H9 (cell line): ENCODE results near the gene SEMA6A. TPM values are rescaled to one million over a fixed set of nuclear protein-coding genes. Genes with fewer than 3 reads are reported as not detected.

ENCODE experiments used
- DNase-seq: peaks from one replicate; pipeline ENCODE4 v3.0.0-alpha.2; 2017
- H2AFZ ChIP-seq: one replicate; pipeline ENCODE4 v1.6.1; 2013; ENCODE audit warnings: mild to moderate bottlenecking, low read length, control low read depth, moderate library complexity
- H2AK5ac ChIP-seq: 2 replicates; pipeline ENCODE4 v1.6.1; 2013; ENCODE audit warnings: low read length, control low read depth, mixed read lengths; ENCODE audit not compliant: insufficient read length
- H2BK120ac ChIP-seq: one replicate; pipeline ENCODE4 v1.6.1; 2013; ENCODE audit warnings: low read depth, mild to moderate bottlenecking, low read length, control low read depth, inconsistent platforms; ENCODE audit not compliant: poor library complexity, severe bottlenecking
- H2BK12ac ChIP-seq: 2 replicates; pipeline ENCODE4 v1.6.1; 2013; ENCODE audit warnings: low read length, control low read depth, mixed read lengths, low read depth; ENCODE audit not compliant: insufficient read length
- H2BK15ac ChIP-seq: 2 replicates; pipeline ENCODE4 v1.6.1; 2013; ENCODE audit warnings: low read depth, low read length, control low read depth
- H2BK20ac ChIP-seq: one replicate; pipeline ENCODE4 v1.6.1; 2013; ENCODE audit warnings: low read depth, mild to moderate bottlenecking, low read length, control low read depth, inconsistent platforms; ENCODE audit not compliant: poor library complexity, severe bottlenecking
- H2BK5ac ChIP-seq: 2 replicates; pipeline ENCODE4 v1.6.1; 2013; ENCODE audit warnings: low read length, control low read depth, mixed read lengths; ENCODE audit not compliant: insufficient read length
- H3K14ac ChIP-seq: 2 replicates; pipeline ENCODE4 v1.6.1; 2013; ENCODE audit warnings: low read length, control low read depth; ENCODE audit not compliant: insufficient read depth
- H3K18ac ChIP-seq: 2 replicates; pipeline ENCODE4 v1.6.1; 2013; ENCODE audit warnings: low read depth, mild to moderate bottlenecking, mixed read lengths, low read length, control low read depth; ENCODE audit not compliant: insufficient read length
- H3K23ac ChIP-seq: 2 replicates; pipeline ENCODE4 v1.6.1; 2013; ENCODE audit warnings: low read length, control low read depth, mixed read lengths, low read depth; ENCODE audit not compliant: insufficient read length
- H3K23me2 ChIP-seq: 2 replicates; pipeline ENCODE4 v1.6.1; 2013; ENCODE audit warnings: low read depth, mild to moderate bottlenecking, mixed read lengths, low read length, control low read depth; ENCODE audit not compliant: insufficient read length, poor library complexity, severe bottlenecking
- H3K27ac ChIP-seq: 2 replicates; pipeline ENCODE4 v1.5.1; 2013; ENCODE audit warnings: low read length, control low read depth, mixed read lengths, low read depth; ENCODE audit not compliant: insufficient read length
- H3K27me3 ChIP-seq: 2 replicates; pipeline ENCODE4 v1.6.1; 2013; ENCODE audit warnings: low read length, control low read depth, inconsistent platforms; ENCODE audit not compliant: insufficient read depth
- H3K4ac ChIP-seq: 2 replicates; pipeline ENCODE4 v1.6.1; 2013; ENCODE audit warnings: low read depth, mild to moderate bottlenecking, control low read depth, inconsistent platforms, low read length, moderate library complexity
- H3K4me1 ChIP-seq: 2 replicates; pipeline ENCODE4 v1.6.1; 2013; ENCODE audit warnings: low read length, control low read depth, inconsistent platforms; ENCODE audit not compliant: insufficient read depth
- H3K4me2 ChIP-seq: 2 replicates; pipeline ENCODE4 v1.6.1; 2013; ENCODE audit warnings: low read length, control low read depth, mixed read lengths; ENCODE audit not compliant: insufficient read length, insufficient read depth
- H3K56ac ChIP-seq: 2 replicates; pipeline ENCODE4 v1.6.1; 2013; ENCODE audit warnings: low read depth, mild to moderate bottlenecking, mixed read lengths, low read length, control low read depth; ENCODE audit not compliant: insufficient read length
- H3K79me1 ChIP-seq: 2 replicates; pipeline ENCODE4 v1.6.1; 2013; ENCODE audit warnings: low read depth, mild to moderate bottlenecking, moderate library complexity, low read length, control low read depth, inconsistent platforms; ENCODE audit not compliant: insufficient read depth, poor library complexity, severe bottlenecking
- H3K79me2 ChIP-seq: 2 replicates; pipeline ENCODE4 v1.6.1; 2013; ENCODE audit warnings: low read length, control low read depth, inconsistent platforms; ENCODE audit not compliant: insufficient read depth
- H3K9ac ChIP-seq: 2 replicates; pipeline ENCODE4 v1.6.1; 2013; ENCODE audit warnings: low read length, control low read depth, mixed read lengths; ENCODE audit not compliant: insufficient read length; ENCODE audit errors: extremely low read depth
- H3K9me3 ChIP-seq: one replicate; pipeline ENCODE4 v1.6.1; 2013; ENCODE audit warnings: low read depth, low read length, inconsistent platforms; ENCODE audit not compliant: control insufficient read depth
- H3T11ph ChIP-seq: one replicate; pipeline ENCODE4 v1.6.1; 2013; ENCODE audit warnings: mild to moderate bottlenecking, low read length, control low read depth, inconsistent platforms
- H4K20me1 ChIP-seq: one replicate; pipeline ENCODE4 v1.6.1; 2013; ENCODE audit not compliant: control insufficient read depth, insufficient read length, insufficient read depth
- H4K5ac ChIP-seq: 2 replicates; pipeline ENCODE4 v1.6.1; 2013; ENCODE audit warnings: low read depth, mild to moderate bottlenecking, mixed read lengths, low read length, control low read depth; ENCODE audit not compliant: insufficient read length
- H4K8ac ChIP-seq: replicated peaks from 2 replicates; pipeline ENCODE4 v1.6.1; 2013; ENCODE audit warnings: low read length, control low read depth, mixed read lengths, low read depth; ENCODE audit not compliant: insufficient read length
- H4K91ac ChIP-seq: 2 replicates; pipeline ENCODE4 v1.6.1; 2013; ENCODE audit warnings: low read depth, mild to moderate bottlenecking, moderate library complexity, mixed read lengths, low read length, control low read depth; ENCODE audit not compliant: insufficient read length
- H3K27ac Mint-ChIP-seq, 3 experiments: 2 replicates in 2 of 3; 3 replicates in 1 of 3; pipeline ENCODE4 v1.8.0; 2020 to 2021; ENCODE audit warnings: mixed read lengths in 3 of 3, mild to moderate bottlenecking in 1 of 3, moderate library complexity in 1 of 3
- H3K27me3 Mint-ChIP-seq: 2 replicates; pipeline ENCODE4 v1.8.0; 2021; ENCODE audit warnings: low read depth, mild to moderate bottlenecking, moderate library complexity, mixed read lengths
- H3K36me3 Mint-ChIP-seq, 3 experiments: 2 replicates in 2 of 3; 3 replicates in 1 of 3; pipeline ENCODE4 v1.8.0; 2020 to 2021; ENCODE audit warnings: low read depth in 3 of 3, mixed read lengths in 3 of 3; ENCODE audit not compliant: insufficient read depth in 1 of 3
- H3K4me1 Mint-ChIP-seq, 2 experiments: 2 replicates each; pipeline ENCODE4 v1.8.0; 2020; ENCODE audit warnings: mixed read lengths in 2 of 2
- H3K4me3 Mint-ChIP-seq, 2 experiments: 2 replicates in 1 of 2; 3 replicates in 1 of 2; pipeline ENCODE4 v1.8.0; 2020 to 2021; ENCODE audit warnings: mild to moderate bottlenecking in 2 of 2, mixed read lengths in 2 of 2, moderate library complexity in 1 of 2
- H3K9me3 Mint-ChIP-seq, 2 experiments: 2 replicates in 1 of 2; 3 replicates in 1 of 2; pipeline ENCODE4 v1.8.0; 2020; ENCODE audit warnings: mild to moderate bottlenecking in 2 of 2, mixed read lengths in 2 of 2, moderate library complexity in 1 of 2
- WGBS: extraction: QIAGEN DNeasy Blood & Tissue Kit; methylation state at CpG from one replicate; pipeline ENCODE4 v1.1.7; 2013; ENCODE audit warnings: missing lambda C conversion rate, low lambda C conversion rate, mixed read lengths; ENCODE audit not compliant: insufficient read length; ENCODE audit errors: extremely low coverage; 5-methylcytosine and 5-hydroxymethylcytosine counted together
- total RNA-seq: library from RNA; stranded (reverse); gene quantifications from 2 replicates; pipeline ENCODE4 v1.2.1, GENCODE V29; 2021
- TF ChIP-seq, protein P1 (sequence below): fragments of 200-600 bp; sonication (generic); conservative IDR thresholded peaks from 3 replicates; pipeline ENCODE4 v1.8.0; 2021; ENCODE audit warnings: antibody characterized with exemption, mild to moderate bottlenecking

The SEMA6A gene
- total RNA-seq, 1 experiment from 2014 or later: 354 TPM

DNA sequence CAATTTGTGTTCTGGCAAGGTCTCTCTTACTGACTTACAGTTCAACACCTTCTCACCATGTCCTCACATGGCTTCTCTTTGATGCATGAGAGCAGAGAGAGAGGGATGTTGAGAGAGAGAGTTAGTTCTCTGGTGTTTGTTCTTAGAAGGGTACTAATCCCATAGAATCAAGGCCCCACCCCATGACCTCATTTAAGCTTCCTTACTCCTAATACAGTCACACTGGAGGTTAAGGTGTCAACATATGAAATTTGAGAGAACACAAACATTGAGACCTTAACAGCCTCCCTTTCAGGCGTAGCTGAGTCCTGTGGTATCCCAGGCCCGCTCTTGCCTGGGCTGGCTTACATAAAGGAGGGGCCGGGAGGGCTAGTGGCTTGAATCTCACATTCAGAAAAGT, 10.6 kb upstream of the SEMA6A start:
- no peak overlapping the region for H3K4me3 Mint-ChIP-seq
- H3K18ac ChIP-seq: no peak overlapping the region
- H2AK5ac ChIP-seq: no peak overlapping the region
- no peaks in the 10 kb centered on the region for H4K20me1 ChIP-seq
- no peaks in the 10 kb centered on the region for H3K79me1 ChIP-seq
- H2AFZ ChIP-seq: no peak overlapping the region
- no peaks in the 10 kb centered on the region for H3K79me2 ChIP-seq
- H3K23ac ChIP-seq: no peak overlapping the region
- no peak overlapping the region for H3K56ac ChIP-seq
- H3K27ac Mint-ChIP-seq: no peak overlapping the region
- no peak overlapping the region for H3K27ac ChIP-seq
- no peak for DNase-seq
- no peak overlapping the region for H4K5ac ChIP-seq
- peaks cover 0 to 5% of the 10 kb centered on the region in 2 experiments; a peak in 2 of 4 replicates for H3K4me1 Mint-ChIP-seq
- H3K9ac ChIP-seq: no peak overlapping the region
- no CpG with 5 or more reads among the region's 3 CpGs for WGBS
- H2BK15ac ChIP-seq: no peak overlapping the region
- no peak overlapping the region for H3K4me2 ChIP-seq
- no peak overlapping the region for H4K8ac ChIP-seq
- no peak overlapping the region for H2BK5ac ChIP-seq
- H3K4ac ChIP-seq: no peak overlapping the region
- H3K23me2 ChIP-seq: no peaks in the 10 kb centered on the region
- TF ChIP-seq, protein P1, sequence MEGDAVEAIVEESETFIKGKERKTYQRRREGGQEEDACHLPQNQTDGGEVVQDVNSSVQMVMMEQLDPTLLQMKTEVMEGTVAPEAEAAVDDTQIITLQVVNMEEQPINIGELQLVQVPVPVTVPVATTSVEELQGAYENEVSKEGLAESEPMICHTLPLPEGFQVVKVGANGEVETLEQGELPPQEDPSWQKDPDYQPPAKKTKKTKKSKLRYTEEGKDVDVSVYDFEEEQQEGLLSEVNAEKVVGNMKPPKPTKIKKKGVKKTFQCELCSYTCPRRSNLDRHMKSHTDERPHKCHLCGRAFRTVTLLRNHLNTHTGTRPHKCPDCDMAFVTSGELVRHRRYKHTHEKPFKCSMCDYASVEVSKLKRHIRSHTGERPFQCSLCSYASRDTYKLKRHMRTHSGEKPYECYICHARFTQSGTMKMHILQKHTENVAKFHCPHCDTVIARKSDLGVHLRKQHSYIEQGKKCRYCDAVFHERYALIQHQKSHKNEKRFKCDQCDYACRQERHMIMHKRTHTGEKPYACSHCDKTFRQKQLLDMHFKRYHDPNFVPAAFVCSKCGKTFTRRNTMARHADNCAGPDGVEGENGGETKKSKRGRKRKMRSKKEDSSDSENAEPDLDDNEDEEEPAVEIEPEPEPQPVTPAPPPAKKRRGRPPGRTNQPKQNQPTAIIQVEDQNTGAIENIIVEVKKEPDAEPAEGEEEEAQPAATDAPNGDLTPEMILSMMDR: no peak
- H3K9me3 ChIP-seq: no peaks in the 10 kb centered on the region
- H3K9me3 Mint-ChIP-seq: no peaks in the 10 kb centered on the region; a peak in 1 of 5 replicates
- H3K27me3 Mint-ChIP-seq: no peaks in the 10 kb centered on the region
- H3K4me1 ChIP-seq: no peaks in the 10 kb centered on the region
- H2BK12ac ChIP-seq: no peak overlapping the region
- no peak overlapping the region for H2BK120ac ChIP-seq
- no peak overlapping the region for H4K91ac ChIP-seq
- H3K27me3 ChIP-seq: no peaks in the 10 kb centered on the region
- no peak overlapping the region for H2BK20ac ChIP-seq
- H3T11ph ChIP-seq: no peak overlapping the region
- 0 out of 7 replicates have a peak, but pooled peaks cover 0 to 4% (median 2%) of the 10 kb centered on the region in 3 experiments for H3K36me3 Mint-ChIP-seq
- H3K14ac ChIP-seq: no peak overlapping the region
